Suprapubic skin (tissue), 4 donors: ENCODE data around the gene MT1E.

Experiments used
- POLR2A ChIP-seq, 2 donors: fragments of 450-650 bp; IDR thresholded peaks; one replicate each; pipeline ENCODE4 v1.6.1; 2017; ENCODE audit warnings: antibody characterized with exemption in 2 of 2, mild to moderate bottlenecking in 2 of 2, moderate library complexity in 2 of 2
- POLR2AphosphoS5 ChIP-seq, 3 donors: sonication (generic); formaldehyde crosslinking; IDR thresholded peaks; one replicate each; pipeline ENCODE4 v1.6.1; 2017; ENCODE audit warnings: antibody characterized with exemption in 3 of 3

- TF ChIP-seq POLR2A (IDR thresholded peaks at IDR 0.05) = no peak
- TF ChIP-seq POLR2AphosphoS5 (IDR thresholded peaks at IDR 0.05) = no peak
Observed at GRCh38 chr16:56669005-56669839, 43.6 kb downstream of the MT1E start, which contains the start of gene MT1H.
